IPS-20b (cell line): ENCODE measurements around the gene MAGEB16.

Experiments used
- H3K27ac ChIP-seq: one replicate; pipeline ENCODE4 v1.5.1; 2013; ENCODE audit warnings: low read length
- H3K27me3 ChIP-seq: 2 replicates; pipeline ENCODE4 v1.6.1; 2013; ENCODE audit warnings: mild to moderate bottlenecking, low read length, inconsistent platforms; ENCODE audit not compliant: insufficient read depth
- H3K36me3 ChIP-seq: 2 replicates; pipeline ENCODE4 v1.6.1; 2013; ENCODE audit warnings: low read depth, mild to moderate bottlenecking, inconsistent platforms, low read length, moderate library complexity; ENCODE audit not compliant: insufficient read depth
- H3K4me1 ChIP-seq: 2 replicates; pipeline ENCODE4 v1.6.1; 2013; ENCODE audit warnings: mild to moderate bottlenecking, control low read depth, inconsistent platforms, low read length, moderate library complexity; ENCODE audit not compliant: insufficient read depth
- H3K4me3 ChIP-seq: 2 replicates; pipeline ENCODE4 v1.5.1; 2013; ENCODE audit warnings: mild to moderate bottlenecking, low read length, inconsistent platforms
- H3K9ac ChIP-seq: 2 replicates; pipeline ENCODE4 v1.6.1; 2013; ENCODE audit warnings: low read depth, mild to moderate bottlenecking, inconsistent platforms, low read length, moderate library complexity
- H3K9me3 ChIP-seq: 2 replicates; pipeline ENCODE4 v1.6.1; 2013; ENCODE audit warnings: mild to moderate bottlenecking, low read depth, low read length, inconsistent platforms; ENCODE audit not compliant: insufficient read depth

The MAGEB16 gene

DNA sequence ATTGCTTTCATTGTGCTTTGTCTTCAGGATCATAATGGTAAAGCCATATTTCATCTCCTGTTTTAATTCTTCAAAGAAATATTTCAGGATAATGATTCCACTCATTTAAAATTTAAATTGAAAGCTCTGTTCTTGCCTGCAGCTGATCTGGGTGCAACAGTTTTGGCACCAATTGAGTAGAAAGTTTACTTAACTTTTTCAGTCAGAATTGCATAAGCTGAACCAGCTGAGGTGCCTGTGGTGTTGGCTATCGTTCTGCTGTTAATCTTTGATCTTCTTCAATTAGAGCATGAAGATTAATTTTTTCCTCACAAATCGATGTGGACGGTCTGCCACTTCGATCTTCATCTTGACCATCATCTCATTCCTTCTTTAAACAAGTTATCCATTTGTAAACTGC lies 49.6 kb downstream of the MAGEB16 start:
- no peaks in the 10 kb centered on the region for H3K27me3 ChIP-seq

More for the DNA sequence above, 49.6 kb downstream of the MAGEB16 start:
- H3K4me1 ChIP-seq: no peaks in the 10 kb centered on the region
- no peaks in the 10 kb centered on the region for H3K36me3 ChIP-seq
- no peaks in the 10 kb centered on the region for H3K9me3 ChIP-seq
- H3K27ac ChIP-seq: no peak overlapping the region
- H3K4me3 ChIP-seq: no peak overlapping the region
- no peak overlapping the region for H3K9ac ChIP-seq
